ENCODE data around the gene TERB1. TPM values are rescaled to one million over a fixed set of nuclear protein-coding genes. Genes with fewer than 3 reads are reported as not detected.

The TERB1 gene
- total and polyA plus RNA-seq, 2 donors (not counting 3 experiments of a cell fraction or from before 2014, with no cell fraction given) = not detected

GRCh38 chr16:66849549-66849948, 48.2 kb upstream of the TERB1 start:
- H3K9me3 ChIP-seq (replicated peaks; ENCODE audit: control insufficient read depth, insufficient read depth, low read length) = no peaks in the 10 kb centered on the region
- no peak for DNase-seq (ENCODE audit: low read depth, low spot score)
- ChIA-PET CTCF (interaction anchor here (0.6 to 2.9 kb wide), 6 partner anchors 10 to 241 kb away, joined by 3 to 31 read pairs (median 5); partner anchors contain the start of gene NAE1), POLR2A (interaction anchor here (0.7 kb wide), 1 partner anchor 125 kb away, joined by 3 read pairs; no protein-coding TSS in a partner anchor)
- no peaks in the 10 kb centered on the region for H3K79me2 ChIP-seq (ENCODE audit: control insufficient read depth, insufficient read depth, low read length)
- peaks cover 29 to 31% of the 10 kb centered on the region in 2 experiments for H3K27me3 ChIP-seq (ENCODE audit: control insufficient read depth in 2 of 2, insufficient read depth in 2 of 2, low read length in 2 of 2)
- no peak overlapping the region for H2AFZ ChIP-seq (ENCODE audit: low read depth, low read length)
- TF ChIP-seq EZH2 (IDR thresholded peaks at IDR 0.05; ENCODE audit: borderline replicate concordance, low read depth, low read length, severe bottlenecking) (no peak), MYC (IDR thresholded peaks at IDR 0.05; ENCODE audit: low read depth, low read length) (no peak), POLR2AphosphoS5 (IDR thresholded peaks at IDR 0.05; ENCODE audit: insufficient read depth, low read depth, low read length) (no peak), POLR2A (IDR thresholded peaks at IDR 0.05; ENCODE audit: low read depth, low read length) (no peak), JUN (IDR thresholded peaks at IDR 0.05; ENCODE audit: borderline replicate concordance, insufficient read depth, insufficient read length, low read depth) (no peak), MAX (IDR thresholded peaks at IDR 0.05; ENCODE audit: insufficient read depth, insufficient read length) (no peak), CTCF (IDR thresholded peaks at IDR 0.05; ENCODE audit: extremely low read depth in 1 of 2, insufficient read depth in 1 of 2, low read depth in 1 of 2, low read length in 2 of 2) (no peak), GATA2 (IDR thresholded peaks at IDR 0.05; ENCODE audit: insufficient read depth, insufficient read length, low read depth, low read length) (no peak), FOS (IDR thresholded peaks at IDR 0.05; ENCODE audit: borderline replicate concordance, insufficient read depth, low read length) (no peak)
- H3K4me1 ChIP-seq (ENCODE audit: control insufficient read depth, extremely low read depth, insufficient read depth, low read length) = no peaks in the 10 kb centered on the region
- H3K36me3 ChIP-seq (ENCODE audit: control insufficient read depth in 2 of 2, extremely low read depth in 1 of 2, insufficient read depth in 2 of 2, low read length in 2 of 2) = no peaks in the 10 kb centered on the region
- dilution Hi-C loops (cut with MboI; ENCODE audit: extremely low pct_ligation_motif_present, low sequenced_read_pairs) (no loop called here), intact Hi-C loops (cut with micrococcal nuclease) (no loop called here)
- no peaks in the 10 kb centered on the region for H3K9me1 ChIP-seq (replicated peaks; ENCODE audit: control insufficient read depth, extremely low read depth, insufficient read depth, low read length)
- FAIRE-seq = no peak
- H3K4me2 ChIP-seq (ENCODE audit: insufficient read depth, low read length) = no peak overlapping the region
- BruUV-seq (replicated peaks) = no TSS peak
- no peak overlapping the region for H3K9ac ChIP-seq (replicated peaks; ENCODE audit: extremely low read depth, insufficient read depth, low read length)
- H4K20me1 ChIP-seq (replicated peaks; ENCODE audit: control insufficient read depth, extremely low read depth, insufficient read depth, low read length) = no peaks in the 10 kb centered on the region
- H3K4me3 ChIP-seq (replicated peaks in 1 of 3; ENCODE audit: insufficient read depth in 1 of 3, low read depth in 1 of 3, low read length in 3 of 3) = no peak overlapping the region
- H3K27ac ChIP-seq (ENCODE audit: insufficient read depth, low read depth, low read length) = no peak overlapping the region

Measured in endothelial cell of umbilical vein (primary cell).